Colonic mucosa (tissue), 4 donors: ENCODE results near the gene CH25H. TPM values are rescaled to one million over a fixed set of nuclear protein-coding genes. Genes with fewer than 3 reads are reported as not detected.

ENCODE experiments used
- DNase-seq: peaks from one replicate; pipeline ENCODE4 v3.0.0-alpha.2; 2020
- H3K27ac ChIP-seq: fragments of 200-600 bp; one replicate; pipeline ENCODE4 v1.8.0; 2021
- H3K27me3 ChIP-seq: fragments of 200-600 bp; one replicate; pipeline ENCODE4 v1.8.0; 2021
- H3K36me3 ChIP-seq: fragments of 200-600 bp; one replicate; pipeline ENCODE4 v1.8.0; 2021
- H3K4me1 ChIP-seq: fragments of 200-600 bp; one replicate; pipeline ENCODE4 v1.8.0; 2021; ENCODE audit warnings: mild to moderate bottlenecking
- H3K4me3 ChIP-seq: fragments of 200-600 bp; one replicate; pipeline ENCODE4 v1.8.0; 2021
- H3K9ac ChIP-seq, 2 donors: one replicate each; pipeline ENCODE4 v1.7.0; 2013; ENCODE audit warnings: control low read depth in 2 of 2, low read depth in 2 of 2, low read length in 2 of 2
- H3K9me3 ChIP-seq: fragments of 200-600 bp; one replicate; pipeline ENCODE4 v1.8.0; 2021
- CTCF ChIP-seq: fragments of 200-600 bp; IDR thresholded peaks from one replicate; pipeline ENCODE4 v1.8.0; 2022; ENCODE audit warnings: antibody characterized with exemption, mild to moderate bottlenecking
- intact Hi-C: fragments of 100-400 bp; cut with DNase I; formaldehyde crosslinking; loops from one replicate; pipeline ENCODE4 v1.14.1; 2022
- total RNA-seq, 2 donors: library from RNA; stranded (reverse); fragmentation: NEBNext Ultra II Directional in 1 of 2; extraction: Animal tissue kit (Norgen Biotek cat#: 25700) in 1 of 2; gene quantifications; one replicate each; pipeline ENCODE4 v1.2.1, GENCODE V29; 2021
- donor health status: healthy.
- donor health status: DM: no; HTN: no; CAD: no.
- donor health status: DM: no; HTN: no; CAD: no.

CH25H gene
- total RNA-seq, 2 donors from 2014 or later = 0.40 to 1.7 TPM

GRCh38 chr10:89241486-89242344 lies 34.6 kb upstream of the CH25H start:
- DNase-seq = no peak
- H3K36me3 ChIP-seq = no peaks in the 10 kb centered on the region
- intact Hi-C loops = no loop called here
- no peaks in the 10 kb centered on the region for H3K27me3 ChIP-seq
- no peak overlapping the region for H3K9ac ChIP-seq
- H3K4me3 ChIP-seq = no peak overlapping the region
- no peaks in the 10 kb centered on the region for H3K9me3 ChIP-seq
- H3K27ac ChIP-seq = no peak overlapping the region
- H3K4me1 ChIP-seq = peaks cover 4% of the 10 kb centered on the region
- no peak for TF ChIP-seq CTCF

GRCh38 chr10:89241026-89241425 lies 33.9 kb upstream of the CH25H start:
- no peak for TF ChIP-seq CTCF
- no peaks in the 10 kb centered on the region for H3K9me3 ChIP-seq
- intact Hi-C loops = no loop called here
- peaks cover 4% of the 10 kb centered on the region for H3K4me1 ChIP-seq
- no peaks in the 10 kb centered on the region for H3K27me3 ChIP-seq
- no peak overlapping the region for H3K9ac ChIP-seq
- no peaks in the 10 kb centered on the region for H3K36me3 ChIP-seq
- no peak for DNase-seq
- no peak overlapping the region for H3K4me3 ChIP-seq
- no peak overlapping the region for H3K27ac ChIP-seq

- TF ChIP-seq CTCF = no peak
- Histone ChIP-seq H3K4me3 (no peak overlapping the region), H3K27ac (no peak overlapping the region), H3K36me3 (no peaks in the 10 kb centered on the region), H3K4me1 (peaks cover 4% of the 10 kb centered on the region), H3K9me3 (no peaks in the 10 kb centered on the region), H3K9ac (no peak overlapping the region), H3K27me3 (no peaks in the 10 kb centered on the region)
- DNase-seq = no peak
- intact Hi-C loops = no loop called here
These were observed 33.4 kb upstream of the CH25H start for GRCh38 chr10:89240519-89240918.

GRCh38 chr10:89238956-89239644 lies 32.0 kb upstream of the CH25H start:
- H3K9me3 ChIP-seq = no peaks in the 10 kb centered on the region
- H3K4me3 ChIP-seq = no peak overlapping the region
- H3K4me1 ChIP-seq = peaks cover 4% of the 10 kb centered on the region
- no peak for DNase-seq
- no peak overlapping the region for H3K9ac ChIP-seq
- intact Hi-C loops = no loop called here
- H3K27me3 ChIP-seq = no peaks in the 10 kb centered on the region
- H3K27ac ChIP-seq = no peak overlapping the region
- no peak for TF ChIP-seq CTCF
- H3K36me3 ChIP-seq = no peaks in the 10 kb centered on the region

GRCh38 chr10:89237849-89238248 lies 30.7 kb upstream of the CH25H start:
- no peaks in the 10 kb centered on the region for H3K9me3 ChIP-seq
- H3K27ac ChIP-seq = no peak overlapping the region
- H3K4me3 ChIP-seq = no peak overlapping the region
- intact Hi-C loops = no loop called here
- no peak for TF ChIP-seq CTCF
- no peaks in the 10 kb centered on the region for H3K36me3 ChIP-seq
- H3K9ac ChIP-seq = no peak overlapping the region
- H3K27me3 ChIP-seq = no peaks in the 10 kb centered on the region
- peaks cover 4% of the 10 kb centered on the region for H3K4me1 ChIP-seq
- DNase-seq = no peak
